ENCODE data around the gene ZDHHC22.

ZDHHC22 gene

DNA sequence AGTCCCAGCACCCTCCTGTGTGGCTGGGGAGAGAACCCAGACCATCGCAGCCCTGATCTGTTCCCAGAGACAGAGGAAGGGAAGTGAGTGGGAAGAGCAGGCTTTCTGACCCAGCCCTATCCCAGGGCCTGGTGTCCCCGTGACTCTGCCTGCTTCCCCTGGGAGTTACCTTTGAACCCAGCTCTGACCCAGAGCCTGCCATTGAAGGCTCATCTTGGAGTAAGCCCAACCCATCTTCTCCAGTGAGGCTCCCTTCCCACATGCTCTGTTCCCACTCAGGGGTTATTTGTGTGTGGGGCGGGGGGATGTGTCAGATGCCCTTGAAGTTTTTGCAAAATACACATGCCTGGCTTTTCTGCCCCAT, 46.0 kb upstream of the ZDHHC22 start:
- Histone ChIP-seq H4K20me1 (ENCODE audit: low read depth, low read length) (peaks cover 5% of the 10 kb centered on the region; the same call in 1 of the 2 replicates), H3K27ac (ENCODE audit: low read depth, low read length) (no peak overlapping the region), H3K79me2 (ENCODE audit: insufficient read depth, low read length) (no peaks in the 10 kb centered on the region), H3K36me3 (ENCODE audit: low read length) (no peaks in the 10 kb centered on the region), H3K9ac (ENCODE audit: low read length) (no peak overlapping the region), H3K4me3 (ENCODE audit: insufficient read depth, low read length, poor library complexity, severe bottlenecking) (no peak overlapping the region), H2AFZ (ENCODE audit: low read depth, low read length, severe bottlenecking) (no peak overlapping the region), H3K27me3 (ENCODE audit: low read length) (no peaks in the 10 kb centered on the region), H3F3A (ENCODE audit: insufficient read depth) (no peaks in the 10 kb centered on the region), H3K9me2 (replicated peaks; ENCODE audit: insufficient read depth, low read length) (no peaks in the 10 kb centered on the region), H3K9me3 (ENCODE audit: insufficient read depth, low read length) (no peaks in the 10 kb centered on the region), H3K4me2 (ENCODE audit: low read depth, low read length, poor library complexity, severe bottlenecking) (no peak overlapping the region)
- TF ChIP-seq, protein P1, sequence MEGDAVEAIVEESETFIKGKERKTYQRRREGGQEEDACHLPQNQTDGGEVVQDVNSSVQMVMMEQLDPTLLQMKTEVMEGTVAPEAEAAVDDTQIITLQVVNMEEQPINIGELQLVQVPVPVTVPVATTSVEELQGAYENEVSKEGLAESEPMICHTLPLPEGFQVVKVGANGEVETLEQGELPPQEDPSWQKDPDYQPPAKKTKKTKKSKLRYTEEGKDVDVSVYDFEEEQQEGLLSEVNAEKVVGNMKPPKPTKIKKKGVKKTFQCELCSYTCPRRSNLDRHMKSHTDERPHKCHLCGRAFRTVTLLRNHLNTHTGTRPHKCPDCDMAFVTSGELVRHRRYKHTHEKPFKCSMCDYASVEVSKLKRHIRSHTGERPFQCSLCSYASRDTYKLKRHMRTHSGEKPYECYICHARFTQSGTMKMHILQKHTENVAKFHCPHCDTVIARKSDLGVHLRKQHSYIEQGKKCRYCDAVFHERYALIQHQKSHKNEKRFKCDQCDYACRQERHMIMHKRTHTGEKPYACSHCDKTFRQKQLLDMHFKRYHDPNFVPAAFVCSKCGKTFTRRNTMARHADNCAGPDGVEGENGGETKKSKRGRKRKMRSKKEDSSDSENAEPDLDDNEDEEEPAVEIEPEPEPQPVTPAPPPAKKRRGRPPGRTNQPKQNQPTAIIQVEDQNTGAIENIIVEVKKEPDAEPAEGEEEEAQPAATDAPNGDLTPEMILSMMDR (IDR thresholded peaks at IDR 0.05; ENCODE audit: insufficient read depth, low read length, poor library complexity, severe bottlenecking), result no peak
- no peak for TF ChIP-seq EZH2phosphoT487 (conservative IDR thresholded peaks at IDR 0.05; ENCODE audit: low read length)

DNA sequence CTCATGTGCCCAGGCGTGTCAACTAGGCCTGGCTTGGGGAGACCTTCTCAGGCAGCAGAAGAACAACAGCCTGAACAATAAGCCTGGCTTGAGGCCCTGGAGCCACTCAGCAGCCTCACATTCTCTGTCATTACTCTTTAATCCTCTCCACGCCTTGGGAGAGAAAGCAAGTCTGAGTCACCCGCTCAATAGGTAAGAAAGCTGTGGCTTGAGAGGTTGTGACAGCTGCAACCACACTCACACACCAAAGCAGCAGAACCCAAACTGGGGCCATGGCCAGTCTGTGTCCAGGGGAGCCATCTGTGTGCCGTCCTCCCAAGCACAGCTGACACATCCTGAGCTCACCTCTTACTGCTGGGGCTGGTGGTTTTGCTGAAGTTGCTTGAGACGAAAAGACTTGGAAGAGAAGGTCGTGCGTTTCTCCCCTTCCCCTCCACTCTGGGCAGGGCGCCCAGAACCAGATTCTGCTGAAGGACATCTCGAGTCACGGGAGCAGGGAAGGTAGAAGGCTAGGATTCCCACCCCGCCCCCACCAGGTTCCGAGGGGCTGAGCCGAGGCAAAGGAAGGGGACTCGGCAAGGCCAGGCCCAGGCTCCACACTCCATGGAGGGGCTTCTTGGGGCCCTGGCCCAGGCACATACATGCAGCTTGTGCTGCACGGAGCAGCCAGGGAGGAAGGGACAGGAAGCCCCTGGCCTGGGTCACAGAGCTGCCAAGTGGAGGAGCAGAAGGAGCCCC, 45.5 kb upstream of the ZDHHC22 start:
- no peaks in the 10 kb centered on the region for H3K9me3 ChIP-seq (ENCODE audit: insufficient read depth, low read length)
- H3K79me2 ChIP-seq (ENCODE audit: insufficient read depth, low read length), result no peaks in the 10 kb centered on the region
- no peak overlapping the region for H3K4me3 ChIP-seq (ENCODE audit: insufficient read depth, low read length, poor library complexity, severe bottlenecking)
- H3K27ac ChIP-seq (ENCODE audit: low read depth, low read length), result no peak overlapping the region
- no peak overlapping the region for H3K4me2 ChIP-seq (ENCODE audit: low read depth, low read length, poor library complexity, severe bottlenecking)
- no peak overlapping the region for H3K9ac ChIP-seq (ENCODE audit: low read length)
- no peaks in the 10 kb centered on the region for H3K36me3 ChIP-seq (ENCODE audit: low read length)
- no peak for TF ChIP-seq EZH2phosphoT487 (conservative IDR thresholded peaks at IDR 0.05; ENCODE audit: low read length)
- TF ChIP-seq, protein P1 (IDR thresholded peaks at IDR 0.05; ENCODE audit: insufficient read depth, low read length, poor library complexity, severe bottlenecking), result no peak
- H3K9me2 ChIP-seq (replicated peaks; ENCODE audit: insufficient read depth, low read length), result no peaks in the 10 kb centered on the region
- H3F3A ChIP-seq (ENCODE audit: insufficient read depth), result no peaks in the 10 kb centered on the region
- no peaks in the 10 kb centered on the region for H3K27me3 ChIP-seq (ENCODE audit: low read length)
- no peak overlapping the region for H2AFZ ChIP-seq (ENCODE audit: low read depth, low read length, severe bottlenecking)
- H4K20me1 ChIP-seq (ENCODE audit: low read depth, low read length), result peaks cover 5% of the 10 kb centered on the region; the same call in 1 of the 2 replicates

DNA sequence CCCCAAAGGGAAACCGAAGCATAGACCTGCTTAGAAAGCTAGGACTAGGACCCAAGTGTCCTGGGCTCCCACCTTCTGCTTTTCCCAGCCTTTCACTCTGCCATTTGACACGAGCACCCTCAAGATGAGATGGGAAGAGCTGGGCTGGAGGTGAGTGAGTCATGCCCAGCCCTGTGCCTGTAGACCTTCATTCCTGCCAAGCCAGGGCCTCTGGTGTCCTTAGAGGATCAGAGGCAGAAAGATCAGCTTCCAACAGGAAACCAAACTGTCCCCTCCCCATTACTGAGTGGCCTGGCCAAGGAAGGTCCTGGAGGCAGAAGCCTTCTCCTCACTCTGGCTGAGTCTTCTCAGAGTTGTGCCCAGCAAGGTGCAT, 43.5 kb upstream of the ZDHHC22 start:
- Histone ChIP-seq H3K4me2 (ENCODE audit: low read depth, low read length, poor library complexity, severe bottlenecking) (no peak overlapping the region), H2AFZ (ENCODE audit: low read depth, low read length, severe bottlenecking) (no peak overlapping the region), H3K27ac (ENCODE audit: low read depth, low read length) (no peak overlapping the region), H4K20me1 (ENCODE audit: low read depth, low read length) (no peaks in the 10 kb centered on the region), H3K4me3 (ENCODE audit: insufficient read depth, low read length, poor library complexity, severe bottlenecking) (no peak overlapping the region), H3K9me3 (ENCODE audit: insufficient read depth, low read length) (no peaks in the 10 kb centered on the region), H3K27me3 (ENCODE audit: low read length) (no peaks in the 10 kb centered on the region), H3K36me3 (ENCODE audit: low read length) (no peaks in the 10 kb centered on the region), H3F3A (ENCODE audit: insufficient read depth) (no peaks in the 10 kb centered on the region), H3K9me2 (replicated peaks; ENCODE audit: insufficient read depth, low read length) (no peaks in the 10 kb centered on the region), H3K9ac (ENCODE audit: low read length) (no peak overlapping the region), H3K79me2 (ENCODE audit: insufficient read depth, low read length) (no peaks in the 10 kb centered on the region)
- no peak for TF ChIP-seq EZH2phosphoT487 (conservative IDR thresholded peaks at IDR 0.05; ENCODE audit: low read length)
- TF ChIP-seq, protein P1 (IDR thresholded peaks at IDR 0.05; ENCODE audit: insufficient read depth, low read length, poor library complexity, severe bottlenecking), result no peak
